ENCODE measurements around the gene AIDA.
"Not testable (repeated sequence)": the region's sequence is repeated elsewhere in the genome, so short reads cannot be mapped to it uniquely, and the experiment has no call there.

The AIDA gene

DNA sequence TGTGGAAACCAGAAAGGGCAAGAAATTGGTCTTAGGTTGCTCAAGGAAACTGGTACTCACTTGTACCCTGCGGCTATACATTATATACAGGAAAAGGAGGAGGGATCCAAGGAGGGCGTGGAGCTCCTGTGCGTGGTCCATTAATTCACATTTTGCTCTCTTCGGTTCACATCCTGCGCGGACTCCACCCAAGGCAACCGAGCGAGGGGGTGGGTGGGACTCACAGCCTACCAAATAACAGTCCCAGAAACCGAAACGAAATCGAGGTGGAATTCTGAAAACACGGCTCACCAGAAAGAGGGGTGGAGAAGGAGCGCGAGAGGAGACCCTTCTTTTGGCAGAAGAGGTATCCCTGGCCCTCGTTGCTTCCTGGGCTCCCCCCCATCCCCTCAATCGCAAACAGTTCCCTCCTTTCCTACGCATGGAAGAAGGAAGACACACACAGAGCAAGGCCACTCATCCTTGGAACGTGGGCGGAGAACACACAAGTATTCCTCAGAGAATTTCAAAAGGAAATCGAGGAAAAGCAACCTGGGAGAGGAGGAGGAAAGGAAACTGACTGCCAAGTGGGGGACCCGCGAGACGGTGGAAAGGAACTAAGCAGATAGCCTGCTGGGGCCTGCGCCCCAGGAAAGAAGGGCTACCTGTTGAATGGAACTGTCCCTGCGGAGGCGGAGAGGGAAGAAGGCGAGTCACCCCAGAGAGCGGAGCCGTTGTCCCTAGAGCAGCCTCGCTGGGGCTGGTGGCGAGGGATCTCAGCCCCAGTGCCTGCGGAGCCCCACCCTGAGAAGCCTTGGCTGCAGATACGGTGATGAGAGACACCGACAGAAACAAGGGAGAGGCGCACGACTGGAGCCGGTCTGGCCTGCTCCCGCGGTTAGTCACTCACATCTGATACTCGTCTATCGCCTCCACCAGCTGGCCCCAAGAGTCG is 705 bp downstream of the AIDA start:
- DNase-seq (ENCODE audit: low read depth): peak; percentile 6

DNA sequence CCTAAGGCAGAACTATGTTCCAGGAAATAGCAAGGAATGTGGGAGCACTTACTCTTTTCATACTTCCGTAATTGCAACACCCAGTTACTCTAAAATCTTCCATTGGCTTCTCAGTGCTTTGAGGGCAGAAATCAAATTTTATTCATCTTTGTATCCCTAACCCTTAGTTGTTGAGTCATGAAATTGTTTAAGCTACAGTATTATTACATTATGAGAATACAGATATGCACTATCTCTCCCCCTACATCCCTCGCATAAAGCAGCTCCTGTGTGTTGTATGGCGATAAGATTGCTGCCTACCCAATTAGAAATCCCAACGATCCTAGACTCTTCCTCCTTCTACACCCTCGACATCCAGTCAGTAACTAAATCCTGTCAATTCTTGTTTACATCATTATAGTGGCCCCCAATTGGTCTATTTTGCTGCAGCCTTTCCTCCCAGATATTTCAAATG is 2.6 kb downstream of the AIDA start:
- no peak for DNase-seq (ENCODE audit: low read depth)

DNA sequence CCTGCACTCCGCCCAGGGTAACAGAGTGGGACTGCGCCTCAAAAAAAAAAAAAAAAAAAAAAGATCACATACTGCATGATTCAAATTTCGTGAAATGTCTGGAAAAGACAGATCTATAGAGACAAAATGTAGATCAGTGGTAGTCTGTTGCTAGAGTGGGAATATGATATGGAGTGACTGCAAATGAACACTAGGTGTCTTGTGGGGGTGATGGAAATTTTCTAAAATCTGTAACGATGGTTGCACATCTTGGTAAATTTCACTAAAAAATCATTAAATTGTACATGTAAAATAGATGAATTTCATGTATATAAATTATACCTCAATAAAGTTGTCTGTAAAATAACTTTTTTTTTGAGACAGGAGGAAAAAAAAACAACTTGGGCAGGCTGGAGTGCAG is 5.5 kb downstream of the AIDA start:
- DNase-seq (ENCODE audit: low read depth): no peak

DNA sequence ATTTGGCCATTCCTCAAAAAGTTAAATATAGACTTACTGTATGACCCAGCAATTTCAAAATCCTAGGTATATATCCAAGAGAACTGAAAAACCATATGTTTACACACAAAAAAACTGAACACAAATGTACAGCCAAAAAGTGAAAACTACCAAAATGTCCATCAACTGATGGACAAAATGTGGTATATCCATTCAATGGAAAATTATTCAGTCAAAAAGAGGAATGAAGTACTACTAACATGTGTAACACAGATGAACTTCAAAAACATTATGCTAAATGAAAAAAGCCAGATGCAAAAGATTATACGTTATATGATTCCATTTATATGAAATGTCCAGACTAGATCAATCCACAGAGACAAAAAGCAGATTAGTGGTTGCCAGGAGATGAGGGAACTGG is 8.0 kb downstream of the AIDA start:
- no peak for DNase-seq (ENCODE audit: low read depth)

DNA sequence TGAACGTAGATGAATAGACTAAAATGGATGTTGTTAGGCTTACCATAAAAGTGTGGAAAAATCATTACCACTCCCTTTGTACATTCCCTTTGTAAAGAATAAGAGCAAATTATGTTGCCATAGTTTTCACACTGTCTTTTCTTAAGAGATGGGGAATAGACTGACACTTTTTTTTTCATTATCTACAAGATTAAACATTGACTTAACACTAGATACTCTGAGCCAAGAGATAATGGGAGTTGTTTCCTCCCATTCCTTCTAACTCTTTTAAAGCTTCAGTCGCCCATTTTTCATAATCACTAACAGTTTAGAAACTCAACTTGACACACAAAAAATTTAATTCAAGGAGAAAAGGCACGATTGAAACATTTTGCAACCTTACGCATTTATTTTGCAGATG is 10.1 kb downstream of the AIDA start:
- DNase-seq (ENCODE audit: low read depth): no peak

DNA sequence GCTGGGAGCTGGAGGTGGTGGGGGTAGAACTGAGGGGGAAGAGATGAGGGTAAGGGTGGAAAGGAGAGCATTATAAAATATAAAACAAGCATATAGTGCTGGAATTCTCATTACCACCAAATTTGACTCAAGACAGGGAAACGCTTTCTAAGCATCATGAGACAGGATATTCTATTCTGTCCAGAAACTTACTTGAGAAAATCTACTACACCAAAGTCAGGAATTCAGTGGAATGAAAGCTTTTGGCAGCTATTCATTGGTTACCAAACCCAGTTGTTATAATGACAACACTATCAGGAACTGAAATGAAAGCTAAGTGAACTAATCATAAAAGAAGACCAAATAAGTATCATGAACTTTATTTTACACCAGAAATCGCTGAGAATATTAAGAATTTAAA is 14.5 kb downstream of the AIDA start:
- no peak for DNase-seq (ENCODE audit: low read depth)

DNA sequence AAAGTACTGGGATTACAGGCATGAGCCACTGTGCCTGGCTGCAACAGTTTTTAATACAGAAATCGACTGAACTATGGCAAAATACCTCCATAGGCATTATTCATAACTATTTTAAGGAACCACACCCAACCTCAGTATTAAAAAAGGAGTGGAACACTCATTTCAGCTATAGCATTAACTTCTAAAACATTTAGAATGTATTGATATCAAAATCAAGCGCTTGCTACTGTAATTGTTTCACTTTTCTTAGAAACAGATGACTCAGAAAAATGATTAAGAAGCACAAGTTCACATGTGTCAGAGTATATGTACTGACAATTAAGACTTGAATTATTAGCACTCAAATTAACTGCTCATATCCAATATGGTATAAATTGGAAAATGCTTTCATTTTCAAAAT is 15.1 kb downstream of the AIDA start:
- no peak for DNase-seq (ENCODE audit: low read depth)

DNA sequence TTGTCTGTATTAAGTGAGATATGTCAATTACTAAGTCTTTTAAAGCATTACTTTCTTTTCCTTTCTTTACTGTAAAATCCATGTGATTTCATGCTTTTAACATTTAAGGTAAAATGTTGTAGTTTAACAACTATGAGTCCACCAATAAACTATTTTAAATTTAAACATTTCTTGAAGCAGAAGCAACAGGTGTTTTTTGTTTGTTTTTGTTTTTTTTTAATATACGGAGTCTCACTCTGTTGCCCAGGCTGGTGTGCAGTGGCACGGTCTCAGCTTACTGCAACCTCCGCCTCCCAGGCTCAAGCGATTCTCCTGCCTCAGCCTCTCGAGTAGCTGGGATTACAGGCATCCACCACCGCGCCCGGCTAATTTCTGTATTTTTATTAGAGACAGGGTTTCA is 15.6 kb downstream of the AIDA start:
- no peak for DNase-seq (ENCODE audit: low read depth)

DNA sequence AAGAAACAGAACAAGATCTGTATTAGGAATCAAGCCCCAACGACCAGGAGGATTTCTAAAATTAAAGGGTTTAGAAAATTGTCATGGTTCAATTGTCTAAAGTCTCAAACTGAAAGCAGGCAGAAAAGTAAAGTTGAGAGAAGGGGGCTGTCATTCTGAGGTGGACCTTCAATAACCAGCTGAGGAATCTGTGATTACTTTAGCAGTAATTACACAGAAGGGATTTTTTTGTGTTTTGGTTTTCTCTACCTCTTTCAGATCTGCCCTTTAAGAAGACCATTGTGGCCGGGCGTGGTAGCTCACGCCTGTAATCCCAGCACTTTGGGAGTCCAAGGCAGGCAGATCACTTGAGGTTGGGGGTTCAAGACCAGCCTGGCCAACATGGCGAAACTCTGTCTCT is 17.4 kb downstream of the AIDA start:
- DNase-seq (ENCODE audit: low read depth): no peak

DNA sequence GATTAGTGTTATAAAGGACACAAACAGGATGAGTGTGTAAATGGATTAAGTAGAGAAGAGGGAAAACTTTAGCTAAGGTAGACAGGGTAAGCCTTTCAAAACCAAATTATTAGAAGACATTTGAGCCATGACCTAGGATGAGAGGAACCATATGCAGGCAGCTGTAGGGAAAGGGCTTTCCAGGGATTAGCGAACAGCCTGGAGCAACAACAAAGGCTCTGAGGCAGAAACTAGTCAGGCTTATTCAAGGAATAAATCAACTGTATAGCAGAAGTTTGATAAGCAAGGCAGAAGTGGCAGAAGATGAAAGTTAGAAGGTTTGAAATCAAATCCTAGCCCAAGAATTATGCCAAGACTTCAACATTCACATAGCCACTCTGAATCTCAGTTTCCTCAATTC is 21.3 kb downstream of the AIDA start:
- DNase-seq (ENCODE audit: low read depth): no peak

DNA sequence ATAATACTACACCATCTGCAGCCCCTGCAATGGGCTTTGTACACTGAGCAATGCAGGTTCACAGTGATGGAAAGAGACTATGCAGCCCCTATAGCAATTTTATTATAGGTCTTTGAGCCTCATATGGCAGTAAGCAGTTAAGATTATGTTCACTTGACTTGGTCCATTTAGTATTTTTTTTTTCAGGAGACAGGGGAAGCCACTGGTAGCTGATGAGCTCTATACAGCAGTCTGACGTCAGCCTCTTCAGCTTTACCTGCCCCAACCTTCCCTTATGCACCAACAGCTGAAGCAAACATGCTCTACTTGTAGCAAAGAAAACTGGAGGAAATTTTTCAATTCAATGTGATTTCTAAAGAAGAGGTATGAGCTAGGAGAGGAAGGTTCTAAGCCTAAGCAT is 32.2 kb downstream of the AIDA start:
- DNase-seq (ENCODE audit: low read depth): no peak

DNA sequence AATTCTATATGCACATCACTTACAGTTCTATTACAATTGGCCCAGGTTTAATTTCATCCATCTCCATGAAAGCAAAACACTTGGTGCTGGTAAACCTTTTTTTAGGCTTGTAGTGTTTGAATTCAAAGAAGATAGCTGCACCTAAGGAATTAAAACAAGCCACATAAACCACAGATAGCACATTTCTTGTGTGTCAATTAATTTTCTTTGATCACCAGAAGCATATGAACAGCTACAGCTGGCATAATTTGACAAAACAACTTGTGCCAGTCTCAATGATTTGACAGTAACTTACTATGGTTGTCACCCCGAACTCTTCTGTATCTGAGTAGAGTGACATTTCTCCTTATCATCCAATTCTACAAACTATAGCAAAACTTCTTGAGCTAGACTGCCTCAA is 42.2 kb downstream of the AIDA start:
- no peak for DNase-seq (ENCODE audit: low read depth)

DNA sequence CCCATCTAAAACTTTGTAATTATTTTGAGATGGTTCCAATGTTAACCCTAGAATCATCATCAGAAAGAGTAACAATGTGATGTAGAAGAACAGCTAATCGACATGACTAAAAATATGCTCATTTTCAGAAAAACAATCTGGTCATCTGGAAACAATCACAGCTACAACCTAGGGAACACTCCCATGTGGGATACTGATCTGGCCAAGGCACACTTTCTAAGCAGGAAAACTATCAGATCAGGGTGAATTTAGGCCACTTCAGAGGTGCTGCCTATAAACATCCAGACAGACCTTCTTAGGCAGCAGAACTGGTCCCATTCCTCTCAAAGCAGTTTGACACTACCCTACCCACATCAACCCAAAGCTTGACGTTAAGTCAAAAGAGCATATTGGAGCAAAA is 43.2 kb downstream of the AIDA start:
- DNase-seq (ENCODE audit: low read depth): not testable (repeated sequence)

DNA sequence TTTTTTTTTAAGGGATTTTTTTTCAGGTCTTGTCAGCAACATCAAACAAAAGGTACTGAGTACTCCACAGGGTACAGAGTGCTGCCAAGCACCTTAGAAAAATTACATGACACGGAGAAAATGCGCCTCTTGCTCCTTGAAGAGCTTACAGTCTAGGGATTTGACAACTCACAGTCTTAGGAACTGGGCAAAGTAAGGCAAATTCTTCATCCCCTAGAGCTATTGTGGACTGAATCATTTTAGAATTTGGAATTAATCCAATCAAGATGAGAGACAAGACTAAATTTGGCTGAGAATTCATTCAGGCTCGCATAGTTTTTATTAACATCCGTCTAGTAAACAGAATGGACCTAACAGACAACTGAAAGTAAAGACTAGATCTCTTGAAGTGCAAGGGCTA is 44.1 kb downstream of the AIDA start:
- DNase-seq (ENCODE audit: low read depth): not testable (repeated sequence)

DNA sequence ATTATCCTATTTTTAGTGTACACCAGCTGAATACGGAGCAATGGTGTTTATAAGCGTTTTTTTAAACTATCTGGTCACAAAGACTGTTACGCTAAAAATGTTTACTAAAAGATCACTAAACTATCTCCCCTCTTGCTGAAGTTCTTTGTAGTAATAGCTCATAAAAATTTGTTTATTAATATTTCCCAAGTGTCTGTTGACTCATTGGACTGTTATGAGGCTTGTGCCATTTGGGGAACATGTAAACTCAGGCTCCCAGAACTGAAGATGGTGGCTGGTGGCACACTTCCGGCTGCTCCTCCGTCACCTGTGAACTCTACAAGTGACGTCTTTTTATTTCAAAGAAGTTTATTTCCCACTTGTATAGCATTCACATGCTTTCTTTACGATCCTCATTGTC is 46.3 kb downstream of the AIDA start:
- no peak for DNase-seq (ENCODE audit: low read depth)

DNA sequence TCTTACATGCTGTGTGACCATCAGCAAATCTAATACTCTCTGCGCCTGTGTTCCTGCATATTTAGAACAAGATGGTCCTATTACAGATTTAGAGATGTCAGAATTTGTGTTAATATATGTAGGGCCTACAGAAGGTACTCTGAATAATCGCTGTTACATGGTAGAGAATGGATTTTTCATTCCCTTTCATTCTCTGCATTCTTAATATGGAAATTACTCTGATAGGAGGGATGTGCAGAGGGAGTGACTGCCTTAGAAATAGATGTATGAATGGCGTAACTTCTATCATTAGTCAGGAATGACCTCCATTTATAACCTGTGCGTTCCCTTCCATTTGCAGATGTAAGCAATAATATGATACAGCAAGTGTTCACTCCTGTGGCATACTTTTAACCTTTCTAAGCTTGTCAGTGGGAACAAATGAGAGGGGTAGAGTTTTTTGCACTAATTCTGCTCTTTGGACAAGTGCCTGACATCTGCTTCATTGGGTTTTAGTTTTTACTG is 48.8 kb downstream of the AIDA start:
- no peak for DNase-seq (ENCODE audit: low read depth)

DNA sequence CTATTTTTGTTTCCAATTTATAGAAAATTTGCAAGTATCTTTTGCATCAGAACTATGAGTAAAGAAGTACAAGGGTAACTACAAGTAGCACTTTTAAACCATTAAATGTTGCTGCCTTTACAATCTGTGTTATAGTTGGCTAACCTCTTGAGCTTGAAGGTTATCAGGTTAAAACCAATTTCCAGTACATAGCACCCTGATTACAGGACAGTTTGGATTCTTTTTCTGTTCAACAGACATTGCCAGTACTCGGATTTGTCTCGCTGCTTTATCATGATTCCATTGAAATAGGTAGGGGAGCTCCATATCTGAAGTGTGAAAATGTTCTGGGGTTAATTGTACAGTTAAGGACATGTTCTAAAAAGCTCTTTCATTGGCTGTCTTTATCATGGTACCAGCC is 54.4 kb downstream of the AIDA start:
- DNase-seq (ENCODE audit: low read depth): no peak

DNA sequence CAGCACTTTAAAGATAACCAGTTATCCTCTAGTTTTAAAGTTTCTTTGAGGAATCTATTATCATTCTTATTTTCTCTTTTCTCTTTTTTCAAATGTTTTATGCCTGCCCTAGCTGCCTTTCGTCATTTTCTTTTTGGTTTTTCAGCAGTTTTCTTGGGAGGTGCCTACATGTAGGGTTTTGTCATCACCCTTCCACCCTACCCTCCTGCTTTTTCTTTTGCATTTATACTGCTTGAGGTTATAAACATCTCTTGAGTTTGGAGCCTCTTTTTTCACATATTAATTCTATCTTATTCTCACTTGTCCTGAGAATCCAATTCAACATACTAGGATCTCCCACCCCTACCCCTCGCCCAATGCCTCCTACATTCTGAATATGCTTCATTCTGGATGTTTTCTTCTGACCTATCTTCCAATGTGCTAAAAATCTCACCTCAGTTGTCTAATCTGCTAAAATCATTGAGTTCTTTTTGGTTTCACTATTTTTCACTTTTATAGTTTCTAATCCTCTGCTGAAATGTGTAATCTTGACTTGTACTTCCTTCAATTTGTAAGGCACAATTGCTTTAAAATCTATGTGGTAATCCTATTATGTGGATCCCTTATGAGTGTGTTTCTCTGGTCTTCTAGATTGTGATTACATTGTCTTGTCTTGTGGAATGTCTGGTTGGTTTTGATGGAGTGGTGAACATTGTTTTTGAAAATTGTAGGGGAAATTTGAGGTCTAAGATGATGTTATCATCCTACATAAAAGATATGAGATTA is 55.7 kb downstream of the AIDA start:
- DNase-seq (ENCODE audit: low read depth): no peak

DNA sequence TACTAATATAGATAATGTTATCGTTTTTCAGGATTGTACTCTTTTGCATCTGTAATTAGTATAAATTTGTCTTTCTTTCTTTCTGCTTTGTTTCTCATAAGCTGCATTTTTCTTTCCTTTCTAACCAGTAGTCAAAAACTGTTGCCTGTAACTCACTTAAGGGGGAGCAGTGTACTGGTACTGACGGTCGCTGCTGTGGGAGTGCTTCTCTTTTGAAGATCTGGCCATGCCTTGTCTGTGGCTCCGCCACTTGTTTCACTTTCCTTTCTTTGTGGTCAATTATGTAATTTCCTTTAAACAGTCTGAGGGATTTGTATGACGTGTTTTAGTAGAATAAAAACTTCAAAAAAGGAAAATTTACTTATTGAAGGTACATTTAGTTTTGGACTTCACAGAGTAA is 57.4 kb downstream of the AIDA start:
- peak; percentile 15 for DNase-seq (ENCODE audit: low read depth)

DNA sequence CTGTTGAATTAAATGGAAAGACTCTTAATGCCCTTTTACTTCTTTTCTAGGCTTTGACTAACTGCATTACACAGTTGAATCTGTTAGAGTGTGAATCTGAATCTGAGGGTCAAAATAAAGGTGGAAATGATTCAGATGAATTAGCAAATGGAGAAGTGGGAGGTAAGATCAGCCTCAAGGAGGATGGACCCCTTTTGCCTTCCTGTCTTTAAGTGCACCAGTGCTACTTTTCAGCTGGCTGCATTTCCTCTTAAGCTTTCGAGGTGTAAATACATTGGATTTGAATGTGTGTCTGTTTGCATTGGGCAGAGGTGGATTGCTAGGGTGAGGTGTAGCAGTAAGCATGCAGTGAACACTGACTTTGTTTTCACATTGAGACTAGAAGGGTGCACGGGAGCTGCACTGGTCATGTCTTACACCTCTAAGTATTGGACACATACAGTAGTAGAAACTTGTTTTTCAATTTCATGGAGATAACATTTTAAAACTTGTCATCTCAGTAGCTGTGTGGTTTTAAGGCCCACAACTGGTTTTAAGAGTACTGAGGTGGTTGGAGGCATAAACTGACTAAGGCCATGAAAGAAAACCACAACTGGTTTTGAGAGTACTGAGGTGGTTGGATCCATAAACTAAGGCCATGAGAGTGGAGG is 59.0 kb downstream of the AIDA start:
- no peak for DNase-seq (ENCODE audit: low read depth)

DNA sequence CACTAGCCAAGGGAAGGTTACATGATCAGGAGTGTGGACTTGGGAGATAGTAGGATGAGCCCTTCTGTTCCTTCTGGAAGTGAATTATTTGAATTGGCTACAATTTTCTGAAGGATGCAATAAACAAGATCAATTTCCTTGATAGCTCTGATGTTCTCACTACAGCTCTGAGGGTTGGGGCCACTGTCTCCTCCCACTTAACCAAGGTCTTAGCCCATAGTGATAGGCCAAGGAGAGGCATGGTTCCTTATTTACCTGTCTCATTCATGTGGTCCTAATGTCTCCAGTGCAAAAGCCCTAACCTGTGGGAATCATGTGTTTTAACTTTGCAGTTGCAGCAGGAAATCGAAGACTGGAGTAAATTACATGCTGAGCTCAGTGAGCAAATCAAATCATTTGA is 59.6 kb downstream of the AIDA start:
- DNase-seq (ENCODE audit: low read depth): no peak

DNA sequence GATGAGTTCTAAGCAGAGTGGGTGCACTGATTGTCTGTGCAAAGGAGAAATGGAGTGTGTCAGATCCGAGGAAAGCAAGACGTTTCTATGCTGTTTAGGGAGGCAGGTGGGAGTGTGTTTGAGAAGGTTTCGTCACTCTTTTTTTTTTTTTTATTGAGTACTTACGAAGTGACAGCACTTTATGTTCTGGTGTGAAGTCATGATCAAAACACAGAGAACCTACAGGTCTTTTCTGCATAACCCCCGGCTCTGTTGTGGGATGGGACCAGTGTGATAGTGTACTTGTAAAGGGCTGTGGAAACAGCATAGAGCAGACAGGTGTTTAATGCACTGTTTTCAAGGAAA is 67.7 kb downstream of the AIDA start:
- DNase-seq (ENCODE audit: low read depth): no peak
